D721Med (cell line): ENCODE data around the gene SPTBN4.

Experiments
- DNase-seq: peaks from one replicate; pipeline ENCODE4 v3.0.0; 2011; ENCODE audit warnings: low spot score; ENCODE audit not compliant: insufficient read length
- FAIRE-seq: peaks from 2 replicates; lab custom pipeline; 2011; peaks lifted over from hg19 to GRCh38; lab: Jason Lieb, UNC
- TF ChIP-seq, protein P1 (sequence below): IDR thresholded peaks from 2 replicates; pipeline ENCODE4 v1.5.1; 2012; ENCODE audit warnings: mild to moderate bottlenecking, control low read depth; ENCODE audit not compliant: insufficient read depth; ENCODE audit errors: missing control alignments

Gene SPTBN4

DNA sequence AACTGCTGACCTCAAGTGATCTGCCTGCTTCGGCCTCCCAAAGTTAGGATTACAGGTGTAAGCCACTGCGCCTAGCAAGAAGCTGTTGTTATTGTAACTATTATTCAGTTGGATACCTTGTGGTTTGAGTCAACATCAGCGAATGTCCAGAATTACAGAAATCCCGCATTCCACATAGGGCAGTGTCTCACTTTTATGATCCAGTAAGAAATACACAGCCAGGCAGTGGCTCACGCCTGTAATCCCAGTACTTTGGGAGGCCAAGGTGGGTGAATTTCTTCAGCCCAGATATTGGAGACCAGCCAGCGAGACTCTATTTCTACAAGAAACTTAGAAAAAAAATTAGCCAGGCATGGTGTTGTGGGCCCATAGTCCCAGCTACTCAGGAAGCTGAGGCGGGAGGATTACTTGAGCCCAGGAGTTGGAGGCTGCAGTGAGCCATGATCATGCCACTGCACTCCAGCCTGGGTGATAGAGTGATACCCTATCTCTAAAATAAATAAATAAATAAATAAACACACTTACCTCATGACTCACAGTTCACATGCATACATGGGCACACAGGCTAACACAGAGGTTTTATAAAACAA is 43.8 kb downstream of the SPTBN4 start:
- TF ChIP-seq, protein P1, sequence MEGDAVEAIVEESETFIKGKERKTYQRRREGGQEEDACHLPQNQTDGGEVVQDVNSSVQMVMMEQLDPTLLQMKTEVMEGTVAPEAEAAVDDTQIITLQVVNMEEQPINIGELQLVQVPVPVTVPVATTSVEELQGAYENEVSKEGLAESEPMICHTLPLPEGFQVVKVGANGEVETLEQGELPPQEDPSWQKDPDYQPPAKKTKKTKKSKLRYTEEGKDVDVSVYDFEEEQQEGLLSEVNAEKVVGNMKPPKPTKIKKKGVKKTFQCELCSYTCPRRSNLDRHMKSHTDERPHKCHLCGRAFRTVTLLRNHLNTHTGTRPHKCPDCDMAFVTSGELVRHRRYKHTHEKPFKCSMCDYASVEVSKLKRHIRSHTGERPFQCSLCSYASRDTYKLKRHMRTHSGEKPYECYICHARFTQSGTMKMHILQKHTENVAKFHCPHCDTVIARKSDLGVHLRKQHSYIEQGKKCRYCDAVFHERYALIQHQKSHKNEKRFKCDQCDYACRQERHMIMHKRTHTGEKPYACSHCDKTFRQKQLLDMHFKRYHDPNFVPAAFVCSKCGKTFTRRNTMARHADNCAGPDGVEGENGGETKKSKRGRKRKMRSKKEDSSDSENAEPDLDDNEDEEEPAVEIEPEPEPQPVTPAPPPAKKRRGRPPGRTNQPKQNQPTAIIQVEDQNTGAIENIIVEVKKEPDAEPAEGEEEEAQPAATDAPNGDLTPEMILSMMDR, result no peak
- DNase-seq, result no peak

DNA sequence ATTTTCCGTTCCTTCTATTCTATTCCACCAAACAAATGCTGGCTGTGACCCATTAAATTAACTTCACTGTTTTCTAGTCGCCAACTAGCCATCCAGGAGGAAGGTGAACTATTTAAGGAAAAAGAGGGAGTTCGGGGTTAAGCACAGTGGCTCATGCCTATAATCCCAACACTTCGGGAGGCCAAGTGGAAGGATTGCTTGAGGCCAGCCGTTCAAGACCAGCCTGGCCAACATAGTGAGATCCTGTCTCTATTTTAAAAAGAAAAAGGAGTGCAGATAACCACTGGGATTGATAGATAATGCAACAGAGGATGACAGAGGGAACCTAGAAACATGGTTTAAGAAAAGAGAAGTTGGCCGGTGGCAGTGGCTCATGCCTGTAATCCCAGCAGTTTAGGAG is 44.7 kb downstream of the SPTBN4 start:
- no peak for DNase-seq
- no peak for FAIRE-seq
- TF ChIP-seq, protein P1, result no peak

More for the DNA sequence above, 43.8 kb downstream of the SPTBN4 start:
- FAIRE-seq, result no peak

DNA sequence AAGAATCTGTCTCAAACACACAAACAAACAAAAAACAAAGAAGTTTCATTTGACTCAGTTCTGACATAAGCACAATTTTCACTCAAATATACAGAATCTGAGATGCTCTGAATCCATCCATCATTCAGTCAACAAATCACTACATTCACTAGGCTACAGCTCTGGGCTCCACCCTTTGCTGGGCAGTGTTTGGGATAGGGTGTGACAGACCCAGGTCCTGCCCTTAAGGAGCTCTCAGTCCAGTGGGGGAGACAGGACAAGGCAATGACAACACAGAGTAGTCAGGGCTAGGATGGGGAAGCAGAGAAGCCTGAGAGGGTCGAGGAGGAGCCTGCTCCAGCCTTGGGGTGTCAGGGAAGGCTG is 45.3 kb downstream of the SPTBN4 start:
- FAIRE-seq, result no peak
- no peak for DNase-seq
- TF ChIP-seq, protein P1, result no peak

DNA sequence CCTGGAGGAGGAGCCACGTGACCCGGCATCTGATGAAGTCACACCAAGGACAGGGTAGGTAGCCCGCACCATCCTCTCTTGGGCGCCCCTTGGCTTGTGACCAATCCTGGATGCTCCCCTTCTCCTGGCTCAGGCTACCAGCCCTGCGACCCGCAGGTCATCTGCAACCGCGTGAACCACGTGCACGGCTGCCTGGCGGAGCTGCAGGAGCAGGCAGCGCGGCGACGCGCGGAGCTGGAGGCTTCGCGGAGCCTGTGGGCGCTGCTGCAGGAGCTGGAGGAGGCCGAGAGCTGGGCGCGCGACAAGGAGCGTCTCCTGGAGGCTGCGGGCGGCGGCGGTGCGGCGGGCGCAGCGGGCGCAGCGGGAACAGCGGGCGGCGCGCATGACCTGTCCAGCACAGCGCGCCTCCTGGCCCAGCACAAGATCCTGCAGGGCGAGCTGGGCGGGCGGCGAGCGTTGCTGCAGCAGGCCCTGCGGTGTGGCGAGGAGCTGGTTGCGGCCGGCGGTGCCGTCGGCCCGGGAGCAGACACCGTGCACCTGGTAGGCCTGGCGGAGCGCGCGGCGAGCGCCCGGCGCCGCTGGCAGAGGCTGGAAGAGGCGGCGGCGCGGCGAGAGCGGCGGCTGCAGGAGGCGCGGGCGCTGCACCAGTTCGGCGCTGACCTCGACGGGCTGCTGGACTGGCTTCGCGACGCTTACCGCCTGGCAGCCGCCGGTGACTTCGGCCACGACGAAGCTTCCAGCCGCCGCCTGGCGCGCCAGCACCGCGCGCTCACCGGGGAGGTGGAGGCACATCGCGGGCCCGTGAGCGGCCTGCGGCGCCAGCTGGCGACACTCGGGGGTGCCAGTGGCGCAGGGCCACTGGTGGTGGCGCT is 45.9 kb downstream of the SPTBN4 start:
- DNase-seq (no peak), FAIRE-seq (no peak)
- TF ChIP-seq, protein P1, result peak; percentile 4

DNA sequence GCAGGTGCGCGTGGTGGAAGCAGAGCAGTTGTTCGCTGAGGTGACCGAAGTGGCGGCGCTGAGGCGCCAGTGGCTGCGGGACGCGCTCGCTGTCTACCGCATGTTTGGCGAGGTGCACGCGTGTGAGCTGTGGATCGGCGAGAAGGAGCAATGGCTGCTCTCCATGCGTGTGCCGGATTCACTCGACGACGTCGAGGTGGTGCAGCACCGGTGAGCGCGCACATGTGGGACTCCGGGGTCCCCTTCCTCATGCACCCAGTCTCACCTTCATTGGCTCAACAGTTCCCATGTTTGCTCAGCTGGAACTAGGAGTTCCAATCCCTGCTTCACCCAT is 46.5 kb downstream of the SPTBN4 start:
- no peak for FAIRE-seq
- TF ChIP-seq, protein P1, result no peak
- DNase-seq, result no peak

DNA sequence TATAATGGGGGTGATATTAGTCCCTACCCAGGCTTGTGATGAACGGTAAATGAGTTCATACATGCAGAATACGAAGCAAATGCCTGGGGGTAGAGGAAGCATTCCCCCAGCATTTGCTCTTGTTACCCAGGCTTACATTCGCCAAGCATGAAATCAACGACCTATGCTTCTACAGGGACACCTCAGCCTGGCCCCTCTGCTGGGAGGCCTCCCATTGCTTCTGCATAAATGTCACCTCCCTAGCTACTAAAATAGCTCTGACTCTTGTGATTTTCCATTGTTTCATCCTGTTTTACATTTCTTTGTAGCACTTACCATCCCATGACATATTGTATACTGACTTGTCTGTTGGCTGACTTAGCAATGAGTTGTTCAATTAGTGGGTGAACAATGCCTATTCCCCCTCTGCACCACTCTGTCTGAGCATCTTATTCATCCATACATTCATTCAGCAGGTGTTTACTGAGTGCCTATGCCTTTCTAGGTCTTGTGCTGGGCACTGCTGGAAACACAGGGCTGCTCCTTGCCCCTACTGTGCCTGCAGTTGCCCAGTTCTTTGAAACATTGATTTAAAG is 47.0 kb downstream of the SPTBN4 start:
- TF ChIP-seq, protein P1, result no peak
- FAIRE-seq (no peak), DNase-seq (no peak)
